Central memory CD8-positive, alpha-beta T cell (primary cell): ENCODE data around the gene HMGB3.
"Not testable (repeated sequence)": the region's sequence is repeated elsewhere in the genome, so short reads cannot be mapped to it uniquely, and the experiment has no call there.

Source experiments
- ATAC-seq: fragments of 150-1000 bp; cut with Tn5 transposase; replicated peaks from 2 replicates; pipeline ENCODE4 v1.10.0; 2022; ENCODE audit warnings: mild to moderate bottlenecking, moderate FRiP score, moderate number of reproducible peaks; ENCODE audit not compliant: poor library complexity, severe bottlenecking; ENCODE audit errors: extremely low read depth
- DNase-seq, 2 donors: peaks; one replicate each; pipeline ENCODE4 v3.0.0; 2021; ENCODE audit warnings: low spot score in 2 of 2
- H3K27ac Mint-ChIP-seq: one replicate; pipeline ENCODE4 v1.8.0; 2022; ENCODE audit warnings: low read depth, mild to moderate bottlenecking, moderate library complexity, mixed read lengths
- H3K27me3 Mint-ChIP-seq: one replicate; pipeline ENCODE4 v1.8.0; 2022; ENCODE audit warnings: mixed read lengths
- H3K36me3 Mint-ChIP-seq: one replicate; pipeline ENCODE4 v1.8.0; 2022; ENCODE audit warnings: mild to moderate bottlenecking, moderate library complexity, mixed read lengths; ENCODE audit not compliant: insufficient read depth
- H3K4me1 Mint-ChIP-seq: one replicate; pipeline ENCODE4 v1.8.0; 2022; ENCODE audit warnings: mixed read lengths
- H3K4me3 Mint-ChIP-seq: one replicate; pipeline ENCODE4 v1.8.0; 2022; ENCODE audit warnings: mild to moderate bottlenecking, moderate library complexity, mixed read lengths
- H3K9me3 Mint-ChIP-seq: one replicate; pipeline ENCODE4 v1.8.0; 2022; ENCODE audit warnings: mixed read lengths

The HMGB3 gene

GRCh38 chrX:150983521-150984168 lies 510 bp downstream of the HMGB3 start:
- Mint-ChIP-seq H3K36me3 (peaks cover 2% of the 10 kb centered on the region), H3K4me1 (no peaks in the 10 kb centered on the region), H3K9me3 (no peaks in the 10 kb centered on the region), H3K4me3 (peak overlapping the region; percentile 62), H3K27ac (no peak overlapping the region), H3K27me3 (peaks cover 11% of the 10 kb centered on the region)
- DNase-seq (no peak), ATAC-seq (peak; percentile 29)

GRCh38 chrX:150984169-150984824 lies 1.2 kb downstream of the HMGB3 start:
- Mint-ChIP-seq H3K9me3 (no peaks in the 10 kb centered on the region), H3K4me1 (no peaks in the 10 kb centered on the region), H3K27ac (no peak overlapping the region), H3K36me3 (peaks cover 2% of the 10 kb centered on the region), H3K27me3 (peaks cover 11% of the 10 kb centered on the region), H3K4me3 (peak overlapping the region; percentile 81)
- no peak for DNase-seq
- no peak for ATAC-seq

DNA sequence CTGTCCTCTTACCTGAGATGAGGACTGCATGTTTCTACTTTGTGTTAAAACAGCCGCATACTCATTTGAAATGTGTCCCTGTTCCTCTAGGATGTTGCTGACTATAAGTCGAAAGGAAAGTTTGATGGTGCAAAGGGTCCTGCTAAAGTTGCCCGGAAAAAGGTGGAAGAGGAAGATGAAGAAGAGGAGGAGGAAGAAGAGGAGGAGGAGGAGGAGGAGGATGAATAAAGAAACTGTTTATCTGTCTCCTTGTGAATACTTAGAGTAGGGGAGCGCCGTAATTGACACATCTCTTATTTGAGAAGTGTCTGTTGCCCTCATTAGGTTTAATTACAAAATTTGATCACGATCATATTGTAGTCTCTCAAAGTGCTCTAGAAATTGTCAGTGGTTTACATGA lies 4.6 kb downstream of the HMGB3 start:
- DNase-seq, ATAC-seq, H3K36me3 Mint-ChIP-seq, H3K4me1 Mint-ChIP-seq, H3K4me3 Mint-ChIP-seq, H3K27ac Mint-ChIP-seq, H3K9me3 Mint-ChIP-seq: not testable (repeated sequence)
- H3K27me3 Mint-ChIP-seq: peaks cover 11% of the 10 kb centered on the region

GRCh38 chrX:150989420-150989819 lies 6.3 kb downstream of the HMGB3 start:
- ATAC-seq: no peak
- Mint-ChIP-seq H3K36me3 (peaks cover 2% of the 10 kb centered on the region), H3K27ac (no peak overlapping the region), H3K4me3 (no peak overlapping the region), H3K4me1 (no peaks in the 10 kb centered on the region), H3K27me3 (peaks cover 11% of the 10 kb centered on the region), H3K9me3 (no peaks in the 10 kb centered on the region)
- no peak for DNase-seq

DNA sequence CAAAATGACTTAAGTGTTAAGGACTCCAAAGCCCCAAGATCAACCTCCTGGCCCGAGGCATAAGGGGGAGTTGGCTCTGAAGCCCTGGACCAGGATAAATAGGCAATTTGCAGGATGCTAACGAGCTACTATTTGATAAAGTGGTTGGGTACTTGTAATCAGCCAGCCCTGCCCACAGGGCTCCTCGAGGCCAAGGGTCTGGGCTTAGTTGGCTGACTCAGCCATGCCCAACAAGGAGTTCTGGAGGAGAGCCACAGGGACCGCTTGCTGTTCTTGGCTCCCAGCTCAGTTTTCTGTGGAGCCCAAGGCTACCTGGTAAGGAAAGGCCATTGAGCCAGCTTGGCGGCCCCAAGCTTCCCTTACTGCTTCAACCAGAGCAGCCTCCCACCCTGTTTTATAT lies 7.8 kb downstream of the HMGB3 start:
- Mint-ChIP-seq H3K4me3 (no peak overlapping the region), H3K36me3 (no peaks in the 10 kb centered on the region), H3K4me1 (no peaks in the 10 kb centered on the region), H3K9me3 (no peaks in the 10 kb centered on the region), H3K27ac (no peak overlapping the region), H3K27me3 (peaks cover under 1% of the 10 kb centered on the region)
- DNase-seq (no peak), ATAC-seq (no peak)

GRCh38 chrX:151000861-151001331 lies 17.8 kb downstream of the HMGB3 start:
- no peak overlapping the region for H3K4me3 Mint-ChIP-seq
- H3K9me3 Mint-ChIP-seq: no peaks in the 10 kb centered on the region
- no peak overlapping the region for H3K27ac Mint-ChIP-seq
- H3K4me1 Mint-ChIP-seq: no peaks in the 10 kb centered on the region
- H3K36me3 Mint-ChIP-seq: peaks cover 2% of the 10 kb centered on the region
- H3K27me3 Mint-ChIP-seq: no peaks in the 10 kb centered on the region
- DNase-seq: no peak
- ATAC-seq: no peak

DNA sequence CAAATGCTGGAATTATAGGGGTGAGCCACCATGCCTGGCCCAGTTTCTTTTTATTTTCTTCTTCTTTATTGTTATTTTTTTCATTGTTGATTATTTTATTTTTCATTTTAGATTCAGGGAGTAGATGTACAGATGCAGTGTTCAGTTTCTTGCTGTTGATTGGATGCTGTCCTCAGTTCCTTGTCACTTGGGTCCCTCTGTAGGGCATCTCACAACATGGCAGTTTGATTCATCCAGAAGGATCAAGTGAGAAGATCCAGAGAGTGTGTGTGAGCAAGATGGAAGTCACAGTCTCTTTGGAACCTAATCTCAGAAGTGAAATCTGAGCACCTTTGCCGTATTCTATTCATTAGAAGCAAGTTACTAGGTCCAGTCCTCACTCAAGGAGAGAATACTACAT lies 20.9 kb downstream of the HMGB3 start:
- no peak overlapping the region for H3K27ac Mint-ChIP-seq
- peaks cover 2% of the 10 kb centered on the region for H3K36me3 Mint-ChIP-seq
- ATAC-seq (no peak), DNase-seq (no peak)
- H3K9me3 Mint-ChIP-seq: no peaks in the 10 kb centered on the region
- no peak overlapping the region for H3K4me3 Mint-ChIP-seq
- H3K4me1 Mint-ChIP-seq: no peaks in the 10 kb centered on the region
- no peaks in the 10 kb centered on the region for H3K27me3 Mint-ChIP-seq

- Mint-ChIP-seq H3K9me3 (no peaks in the 10 kb centered on the region), H3K36me3 (peaks cover 2% of the 10 kb centered on the region), H3K4me1 (no peaks in the 10 kb centered on the region), H3K27ac (no peak overlapping the region), H3K4me3 (no peak overlapping the region), H3K27me3 (no peaks in the 10 kb centered on the region)
- ATAC-seq: no peak
- no peak for DNase-seq
Observed at GRCh38 chrX:151006410-151007109, 23.4 kb downstream of the HMGB3 start.

DNA sequence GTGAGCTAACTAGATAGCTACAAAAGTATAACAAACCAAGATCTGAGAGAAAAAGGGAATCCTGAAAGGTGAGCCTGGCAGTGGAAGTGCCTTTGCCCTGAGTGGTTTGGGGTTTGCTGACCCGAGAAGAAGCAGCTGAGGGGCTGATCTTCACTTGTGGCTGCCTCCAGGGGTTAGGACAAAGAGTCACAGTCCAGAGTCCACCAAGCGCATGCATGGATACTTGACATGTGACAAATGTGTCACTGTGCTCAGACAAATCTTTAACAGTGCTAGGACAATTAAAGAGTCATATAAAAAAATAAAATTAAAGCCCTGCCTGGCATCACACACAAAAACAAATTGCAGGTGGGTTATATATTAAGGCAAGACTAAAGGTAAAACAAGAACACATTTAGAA lies 26.4 kb downstream of the HMGB3 start:
- no peak for ATAC-seq
- no peak for DNase-seq
- no peaks in the 10 kb centered on the region for H3K27me3 Mint-ChIP-seq
- H3K4me3 Mint-ChIP-seq: no peak overlapping the region
- H3K4me1 Mint-ChIP-seq: no peaks in the 10 kb centered on the region
- no peaks in the 10 kb centered on the region for H3K36me3 Mint-ChIP-seq
- H3K27ac Mint-ChIP-seq: no peak overlapping the region
- H3K9me3 Mint-ChIP-seq: no peaks in the 10 kb centered on the region

- no peaks in the 10 kb centered on the region for H3K4me1 Mint-ChIP-seq
- H3K36me3 Mint-ChIP-seq: no peaks in the 10 kb centered on the region
- ATAC-seq (no peak), DNase-seq (no peak)
- H3K9me3 Mint-ChIP-seq: no peaks in the 10 kb centered on the region
- H3K4me3 Mint-ChIP-seq: no peak overlapping the region
- H3K27me3 Mint-ChIP-seq: no peaks in the 10 kb centered on the region
- no peak overlapping the region for H3K27ac Mint-ChIP-seq
Observed at GRCh38 chrX:151013164-151013743, 30.1 kb downstream of the HMGB3 start.

- H3K27me3 Mint-ChIP-seq: no peaks in the 10 kb centered on the region
- no peaks in the 10 kb centered on the region for H3K4me1 Mint-ChIP-seq
- no peak overlapping the region for H3K27ac Mint-ChIP-seq
- ATAC-seq (no peak), DNase-seq (no peak)
- no peaks in the 10 kb centered on the region for H3K36me3 Mint-ChIP-seq
- no peak overlapping the region for H3K4me3 Mint-ChIP-seq
- no peaks in the 10 kb centered on the region for H3K9me3 Mint-ChIP-seq
Observed at GRCh38 chrX:151015684-151016083, 32.5 kb downstream of the HMGB3 start.

GRCh38 chrX:151019856-151020255 lies 36.7 kb downstream of the HMGB3 start:
- no peaks in the 10 kb centered on the region for H3K27me3 Mint-ChIP-seq
- no peaks in the 10 kb centered on the region for H3K4me1 Mint-ChIP-seq
- DNase-seq (no peak), ATAC-seq (no peak)
- no peaks in the 10 kb centered on the region for H3K9me3 Mint-ChIP-seq
- no peak overlapping the region for H3K4me3 Mint-ChIP-seq
- H3K27ac Mint-ChIP-seq: no peak overlapping the region
- no peaks in the 10 kb centered on the region for H3K36me3 Mint-ChIP-seq
